HG03039 (cell line): ENCODE measurements around the gene SERPINA3.

Experiments
- ATAC-seq: cut with Tn5 transposase; IDR thresholded peaks from one replicate; pipeline ENCODE4 v1.9.1; 2021; ENCODE audit warnings: mild to moderate bottlenecking, moderate library complexity; ENCODE audit not compliant: unreplicated experiment

The SERPINA3 gene

DNA sequence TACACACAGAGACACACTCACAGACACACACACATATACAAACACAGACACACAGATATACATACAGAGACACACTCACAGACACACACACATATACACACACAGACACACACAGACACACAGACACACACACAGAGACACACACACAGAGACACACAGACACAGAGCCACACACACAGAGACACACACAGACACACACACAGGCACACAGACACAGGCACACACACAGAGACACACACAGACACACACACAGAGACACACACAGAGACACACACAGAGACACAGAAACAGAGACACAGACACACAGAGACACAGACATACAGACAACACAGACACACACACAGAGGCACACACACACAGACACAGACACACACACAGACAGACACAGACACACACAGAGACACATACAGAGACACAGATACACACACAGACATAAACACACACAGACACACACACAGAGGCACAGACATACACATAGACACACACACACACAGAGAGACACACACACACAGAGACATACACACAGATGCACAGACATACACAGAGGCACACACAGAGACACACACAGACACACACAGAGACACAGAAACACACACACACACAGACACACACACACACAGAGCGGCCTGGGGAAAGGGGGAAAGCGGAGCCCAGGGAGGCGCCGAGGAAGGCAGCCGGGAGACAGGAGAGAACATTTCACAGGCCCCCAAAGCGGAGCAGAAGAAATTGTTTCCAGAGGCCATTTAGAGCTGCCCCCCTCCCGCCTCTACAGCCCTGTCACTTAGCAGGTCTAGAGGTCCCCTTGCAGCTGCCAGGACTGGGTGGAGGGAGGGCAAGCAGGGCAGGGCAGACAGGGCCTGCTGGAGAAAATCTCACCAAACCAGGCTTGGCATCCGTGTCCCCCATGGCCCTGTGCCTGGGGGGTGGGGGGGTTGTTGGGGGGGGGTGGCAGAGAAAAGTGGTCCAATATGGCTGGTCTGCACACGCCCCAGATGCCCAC is 38.9 kb downstream of the SERPINA3 start:
- ATAC-seq: no peak

DNA sequence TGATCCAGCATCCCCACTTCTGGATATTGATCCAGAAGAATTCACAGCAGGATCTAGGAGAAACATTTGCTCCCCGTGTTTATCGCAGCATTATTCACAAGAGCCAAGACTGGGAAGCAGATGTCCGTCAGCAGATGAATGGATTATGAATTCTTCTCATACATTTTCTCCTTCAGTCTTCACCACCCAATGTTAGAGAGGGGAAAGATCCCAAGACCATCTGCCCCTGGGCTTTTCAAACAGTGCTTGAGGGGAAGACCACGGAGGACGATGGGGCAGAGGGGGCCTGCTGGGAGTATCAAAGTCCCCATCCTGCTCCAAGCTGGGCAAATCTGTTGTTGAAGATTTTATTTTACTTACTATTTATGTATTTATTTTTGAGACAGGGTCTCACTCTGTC is 41.1 kb downstream of the SERPINA3 start:
- ATAC-seq: no peak

DNA sequence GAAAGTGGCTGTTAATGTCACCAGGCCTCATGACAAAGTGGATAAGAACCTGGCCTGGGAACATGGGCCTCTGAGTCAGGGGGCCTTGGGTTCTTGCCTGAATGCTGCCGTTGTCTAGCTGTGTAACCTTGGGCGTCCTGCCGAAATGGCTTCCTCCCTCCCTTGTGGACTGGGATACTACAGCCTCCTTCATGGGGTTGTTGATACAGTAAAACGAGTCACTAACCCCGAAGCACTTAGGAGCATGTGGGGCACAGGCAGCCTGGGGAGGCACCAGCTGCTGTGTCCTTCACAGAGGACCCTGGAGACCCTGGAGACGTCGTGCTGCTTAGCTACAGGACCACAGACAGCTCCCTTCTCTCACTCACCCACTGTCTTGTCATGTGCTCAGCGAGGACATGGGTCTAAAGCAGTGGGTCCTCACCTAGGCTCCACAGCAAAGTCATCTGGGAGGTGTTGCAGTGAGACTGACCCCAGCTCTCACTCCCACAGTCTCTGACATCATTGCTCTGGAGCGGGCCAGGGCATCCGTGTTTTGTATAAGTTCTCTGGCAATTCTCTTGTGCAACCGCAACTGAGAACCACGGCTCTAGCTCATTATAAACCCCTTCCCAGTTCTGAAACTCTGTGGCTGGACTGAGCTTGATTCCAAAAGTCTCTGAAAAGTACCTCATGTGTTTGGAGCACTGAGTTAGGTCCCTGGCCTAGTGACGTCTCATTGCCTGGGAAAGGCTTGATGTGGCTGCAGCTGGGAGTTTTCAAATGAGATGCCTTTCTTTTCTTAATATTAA is 42.1 kb downstream of the SERPINA3 start:
- ATAC-seq: no peak

DNA sequence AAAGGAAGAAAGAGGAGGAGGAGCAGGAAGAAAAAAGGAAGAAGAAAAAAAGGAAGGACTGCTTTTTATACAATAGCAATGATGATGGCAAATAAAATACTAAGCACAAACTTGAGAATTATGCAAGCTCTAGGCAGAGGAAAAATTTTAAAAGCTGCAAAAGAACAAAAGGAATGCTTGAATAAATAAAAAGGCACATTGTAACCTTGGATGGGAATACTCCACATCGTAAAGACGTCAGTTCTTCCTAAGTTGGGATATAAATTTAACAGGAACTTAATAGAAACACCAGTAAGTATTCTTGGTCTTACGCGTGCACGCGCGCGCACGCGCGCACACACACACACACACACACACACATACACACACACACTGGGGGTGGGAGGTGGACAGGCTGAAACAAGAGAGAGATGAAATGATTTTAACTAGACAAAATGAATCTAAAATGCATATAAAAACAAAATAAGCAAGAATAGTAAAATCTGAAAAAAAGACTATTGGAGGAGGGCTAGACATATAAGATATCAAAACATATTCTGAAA is 43.0 kb downstream of the SERPINA3 start:
- no peak for ATAC-seq

DNA sequence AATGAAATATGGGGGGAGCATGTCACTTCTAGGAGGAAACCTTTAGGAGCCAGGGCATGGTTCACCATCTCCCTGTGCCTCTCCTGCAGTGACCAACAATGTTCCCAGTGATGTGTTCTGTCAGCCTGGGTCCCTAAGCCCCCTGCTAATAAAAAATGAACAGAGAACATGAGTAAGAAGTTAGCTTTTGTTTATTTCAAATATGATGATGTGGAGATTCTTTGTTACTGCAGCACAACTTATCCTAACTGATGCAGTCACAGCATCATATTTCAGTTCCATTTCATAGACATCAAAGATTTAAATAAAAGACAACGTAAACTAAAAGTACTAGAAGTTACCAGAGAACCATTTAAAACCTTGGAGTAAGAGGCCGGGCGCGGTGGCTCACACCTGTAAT is 43.9 kb downstream of the SERPINA3 start:
- no peak for ATAC-seq

DNA sequence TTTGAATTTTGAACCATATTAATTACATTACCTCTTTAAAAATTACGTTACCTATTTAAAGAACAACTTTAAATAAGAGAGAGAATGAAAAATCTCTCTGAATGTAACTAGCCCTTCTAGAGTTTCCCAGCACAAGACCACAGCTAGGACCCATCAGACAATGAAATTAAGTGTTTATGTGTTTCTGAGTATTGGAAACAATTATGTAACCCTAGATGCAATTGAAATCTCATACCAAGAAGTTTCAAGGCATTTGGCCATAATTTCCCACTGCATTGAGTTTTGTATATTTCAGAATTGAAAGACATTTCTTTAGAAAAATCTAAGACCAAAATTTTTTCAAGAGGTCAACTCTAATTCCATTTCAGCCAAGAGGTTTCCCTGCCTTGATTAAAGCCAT is 47.1 kb downstream of the SERPINA3 start:
- no peak for ATAC-seq

DNA sequence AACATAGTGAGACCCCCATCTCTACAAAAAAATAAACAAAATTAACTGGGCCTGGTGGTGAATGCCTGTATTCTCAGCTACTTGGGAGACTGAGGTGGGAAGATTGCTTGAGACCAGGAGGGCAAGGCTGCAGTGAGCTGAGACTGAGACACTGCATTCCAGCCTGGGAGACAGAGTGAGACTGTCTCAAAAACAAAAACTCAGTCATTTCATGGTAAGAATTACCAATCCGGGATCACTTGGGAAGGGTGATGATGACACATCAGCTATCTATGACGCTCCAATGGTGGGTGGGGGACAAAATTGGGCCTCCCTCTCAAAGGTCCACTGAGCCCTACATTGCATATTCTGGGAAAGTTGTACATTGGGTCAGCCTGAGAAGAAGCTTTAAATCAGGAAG is 47.7 kb downstream of the SERPINA3 start:
- no peak for ATAC-seq

DNA sequence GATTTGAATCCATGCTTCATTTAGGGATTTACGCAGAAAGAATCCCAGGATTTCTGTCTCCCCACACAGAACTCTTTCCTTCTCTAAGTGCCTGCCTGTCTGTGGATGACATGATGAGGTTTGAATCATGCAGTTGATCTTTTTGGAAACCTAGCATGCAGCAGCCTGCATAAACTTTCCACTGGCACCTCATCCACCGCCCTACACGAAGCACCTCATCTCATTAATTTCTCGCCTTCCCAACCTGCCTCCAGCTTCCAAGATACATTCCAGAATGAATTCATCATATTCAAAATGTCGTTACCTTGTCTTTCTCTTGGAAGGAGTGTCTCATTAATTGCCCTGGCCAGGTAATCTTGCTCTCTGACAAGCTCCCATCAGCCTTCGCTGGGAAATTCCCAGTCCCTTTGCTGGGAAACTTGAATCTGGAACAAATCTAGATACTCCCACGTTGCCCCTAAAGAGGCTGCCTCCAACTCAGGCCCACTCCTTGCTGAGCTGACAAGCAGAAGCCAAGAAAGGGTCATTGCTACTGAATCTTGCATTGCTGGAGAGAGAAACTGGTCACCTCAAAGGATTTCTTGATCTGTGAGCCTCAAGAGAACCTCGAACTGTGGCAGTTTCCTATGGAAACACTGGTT is 48.2 kb downstream of the SERPINA3 start:
- no peak for ATAC-seq

DNA sequence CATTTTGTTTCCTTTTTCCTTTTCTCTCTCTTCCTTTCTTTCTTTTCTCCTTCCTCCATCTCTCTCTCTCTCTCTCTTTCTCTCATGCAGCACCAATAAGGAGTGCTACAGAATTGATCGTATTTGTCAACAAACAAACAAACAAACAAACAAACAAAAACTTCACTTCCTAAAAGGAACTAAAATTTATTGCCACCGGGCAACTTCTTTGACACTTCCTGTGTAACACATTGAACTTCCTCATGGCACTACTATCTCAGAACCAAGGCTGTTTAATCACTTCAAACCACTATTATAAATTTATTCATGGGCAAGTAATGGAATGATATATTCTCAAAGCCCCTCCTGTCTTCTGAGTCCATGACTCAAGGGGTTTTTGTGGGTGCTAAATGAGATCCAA is 51.3 kb downstream of the SERPINA3 start:
- no peak for ATAC-seq

DNA sequence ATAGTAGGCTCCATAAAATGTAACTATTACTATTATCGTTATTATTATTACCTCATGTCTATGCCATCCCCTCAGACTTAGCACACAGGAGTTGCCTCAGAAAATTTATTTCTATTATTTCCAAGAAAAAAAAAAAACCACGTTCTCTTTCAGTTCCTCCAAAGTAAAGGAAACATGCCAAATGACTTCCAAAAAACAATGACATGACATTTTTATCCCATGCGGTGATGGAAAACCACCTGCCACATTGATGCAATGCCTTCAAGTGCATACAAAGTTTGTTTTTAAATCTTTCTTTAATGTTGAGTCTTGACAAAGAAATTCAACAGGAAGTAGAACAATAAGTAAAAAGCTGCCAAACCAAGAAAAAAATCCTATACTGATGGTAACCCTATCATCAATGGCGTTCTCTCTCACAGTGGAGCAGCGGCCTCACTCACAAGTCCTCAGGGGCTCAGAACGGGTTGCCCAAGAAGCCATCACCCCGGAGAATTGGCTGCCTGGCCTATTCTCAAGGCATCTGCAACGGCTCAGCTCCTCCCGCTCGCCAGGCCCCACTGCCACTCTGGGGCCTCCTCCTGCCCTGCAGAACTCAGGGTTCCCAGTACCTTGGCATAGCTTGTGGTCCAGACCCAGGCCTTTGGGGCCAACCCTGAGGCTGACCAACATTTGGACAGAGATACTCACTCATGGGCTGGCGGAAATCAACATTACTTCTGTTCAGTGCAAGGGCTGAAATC is 51.9 kb downstream of the SERPINA3 start:
- no peak for ATAC-seq

DNA sequence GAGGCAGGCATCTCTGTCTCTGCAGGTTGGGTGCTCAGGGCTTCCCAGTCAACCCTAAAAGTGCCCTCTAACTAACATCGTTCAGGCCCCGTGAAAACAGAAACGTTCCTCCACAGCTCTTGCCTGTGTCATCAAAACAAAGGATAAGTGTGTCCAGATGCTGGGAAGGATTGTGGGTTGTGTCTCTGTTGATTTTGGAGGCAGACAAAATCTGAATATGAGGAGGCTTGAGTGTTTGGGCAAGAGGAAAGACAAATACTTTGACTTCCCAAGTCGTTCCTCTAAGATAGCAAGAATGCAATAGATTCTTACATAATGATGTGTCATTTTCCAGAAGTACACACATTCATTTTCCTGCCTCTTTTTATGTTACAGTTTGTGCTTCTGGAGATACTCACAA is 52.9 kb downstream of the SERPINA3 start:
- no peak for ATAC-seq

DNA sequence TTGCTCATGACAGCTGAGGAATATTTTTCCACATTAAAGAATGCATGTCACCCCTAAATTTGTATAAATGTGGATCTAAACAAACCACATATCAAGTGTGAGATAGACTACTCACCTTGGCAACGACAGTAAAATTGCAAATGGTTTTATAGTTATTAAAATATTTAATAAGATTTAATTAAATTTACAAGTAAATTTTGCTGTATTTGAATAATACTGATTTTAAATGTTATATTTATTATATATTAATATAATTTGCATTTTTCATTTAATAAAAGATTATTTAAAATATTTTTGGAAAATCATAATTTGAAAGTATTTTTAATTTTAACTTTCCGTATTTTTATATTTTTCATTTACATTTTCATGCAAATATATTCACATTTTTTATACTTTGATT is 53.4 kb downstream of the SERPINA3 start:
- no peak for ATAC-seq

DNA sequence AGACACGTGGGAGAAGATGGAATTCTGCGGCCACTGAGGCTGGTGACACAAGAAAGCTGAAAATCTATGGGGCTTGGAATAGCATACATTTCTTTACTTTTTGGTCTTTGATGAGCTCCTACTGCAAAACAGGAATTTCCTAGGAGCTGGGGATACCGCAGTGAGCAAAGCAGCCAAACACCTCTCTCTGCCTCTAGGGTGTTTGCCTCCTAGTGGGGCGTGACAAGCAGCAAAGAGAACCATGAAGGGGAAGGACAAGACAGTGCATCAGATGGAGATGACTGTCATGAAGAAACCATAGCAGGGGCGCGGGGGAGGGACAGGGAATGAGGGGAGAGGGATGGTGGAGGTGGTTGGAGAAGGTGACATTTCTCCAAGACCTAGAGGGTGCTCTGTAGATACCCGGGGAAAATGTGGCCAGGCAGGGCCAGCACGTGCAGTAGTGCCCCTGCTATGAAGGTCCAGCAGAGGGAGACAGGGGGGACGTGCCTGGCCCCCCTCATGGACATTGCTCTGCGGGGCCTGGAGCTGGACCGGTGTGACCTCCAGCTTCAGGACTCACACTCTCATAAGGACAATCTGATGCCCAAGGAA is 58.6 kb downstream of the SERPINA3 start:
- ATAC-seq: no peak

DNA sequence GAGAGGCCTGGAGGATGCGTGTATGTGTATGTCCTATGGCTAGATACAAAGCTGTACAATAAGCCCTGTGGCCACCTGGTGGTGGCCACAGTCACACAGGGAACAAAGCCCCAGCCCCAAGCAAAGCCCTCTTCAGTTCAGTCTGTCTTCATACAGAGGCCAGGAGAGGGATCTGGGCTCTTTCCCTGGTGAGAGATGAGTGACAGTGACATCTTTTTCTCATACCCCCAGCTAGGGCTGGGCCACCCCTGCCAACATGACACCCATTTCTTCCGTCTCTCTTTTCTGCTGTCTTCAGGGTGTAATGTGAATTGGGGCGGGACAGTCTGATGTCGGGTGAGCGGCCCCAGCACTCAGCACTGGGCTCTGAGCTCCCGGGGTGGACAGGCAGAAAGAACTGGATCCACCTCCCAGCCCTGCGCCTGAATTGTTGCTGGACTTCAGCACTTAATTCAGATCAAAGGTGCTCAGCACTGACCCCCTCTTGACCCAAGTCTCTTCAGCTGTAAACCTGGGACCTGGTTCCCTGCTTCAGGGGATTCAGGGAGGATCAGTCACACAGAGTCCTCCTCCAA is 59.8 kb downstream of the SERPINA3 start:
- no peak for ATAC-seq

DNA sequence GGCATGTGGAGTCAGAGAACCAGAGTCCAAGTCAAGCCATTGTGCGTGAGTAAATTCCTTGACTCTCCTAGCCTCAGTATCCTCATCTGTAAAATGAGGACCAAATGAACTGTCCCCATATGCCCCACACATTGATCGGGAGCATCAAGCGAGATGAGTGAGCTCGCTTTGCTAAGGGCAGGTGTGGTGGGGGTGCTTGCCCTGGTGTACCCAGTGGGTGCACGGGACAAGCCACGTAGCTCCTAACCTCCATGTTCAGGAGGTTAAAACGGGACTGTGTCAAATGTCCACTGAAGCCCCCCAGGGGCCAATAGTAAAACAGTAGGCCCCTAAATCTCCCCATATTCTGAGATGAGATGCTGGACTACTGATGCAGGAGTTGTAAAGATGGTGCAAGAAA is 60.9 kb downstream of the SERPINA3 start:
- no peak for ATAC-seq
